GM21390 (cell line): ENCODE results near the gene TMEM214.
"Not testable (repeated sequence)": the region's sequence is repeated elsewhere in the genome, so short reads cannot be mapped to it uniquely, and the experiment has no call there.

Experiments used
- ATAC-seq: cut with Tn5 transposase; IDR thresholded peaks from one replicate; pipeline ENCODE4 v1.9.1; 2021; ENCODE audit not compliant: unreplicated experiment

The TMEM214 gene

DNA sequence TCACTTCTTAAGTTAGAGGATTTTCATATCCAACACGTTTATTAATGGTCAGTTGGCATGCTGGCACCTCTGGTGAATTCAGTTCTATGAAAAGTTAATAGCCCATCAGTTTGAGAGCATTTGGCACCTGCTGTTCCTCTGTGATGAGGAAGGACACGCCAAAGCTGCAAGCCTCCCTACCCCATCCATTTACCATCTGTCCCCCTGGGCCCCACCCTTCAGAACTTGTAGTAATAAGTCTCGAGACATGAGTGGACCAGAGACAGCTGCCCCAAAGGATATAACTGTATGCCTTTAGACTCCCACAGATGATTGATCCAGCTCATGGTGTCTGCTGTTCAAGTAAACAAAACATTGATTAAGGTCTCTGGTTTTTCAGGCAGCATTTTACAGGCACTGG is 32.4 kb downstream of the TMEM214 start:
- ATAC-seq: no peak

DNA sequence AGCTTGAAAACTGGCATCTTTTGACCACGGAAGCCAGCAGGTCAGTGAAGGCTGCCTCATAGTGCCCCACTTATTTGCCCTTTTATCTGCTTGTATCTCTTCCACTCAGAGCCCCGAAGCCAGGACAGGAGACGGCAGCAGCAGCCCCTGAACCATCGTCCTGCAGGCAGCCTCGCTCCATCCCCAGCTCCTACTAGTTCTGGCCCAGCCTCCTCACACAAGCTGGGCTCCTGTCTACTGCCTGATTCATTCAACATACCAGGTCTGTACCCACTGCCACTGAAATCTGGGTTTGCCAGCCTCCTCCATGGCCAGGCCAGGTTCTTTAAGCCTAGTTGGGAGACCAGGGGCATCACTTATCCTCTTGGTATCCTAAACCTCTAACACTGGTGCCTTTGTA is 34.6 kb downstream of the TMEM214 start:
- ATAC-seq: no peak

DNA sequence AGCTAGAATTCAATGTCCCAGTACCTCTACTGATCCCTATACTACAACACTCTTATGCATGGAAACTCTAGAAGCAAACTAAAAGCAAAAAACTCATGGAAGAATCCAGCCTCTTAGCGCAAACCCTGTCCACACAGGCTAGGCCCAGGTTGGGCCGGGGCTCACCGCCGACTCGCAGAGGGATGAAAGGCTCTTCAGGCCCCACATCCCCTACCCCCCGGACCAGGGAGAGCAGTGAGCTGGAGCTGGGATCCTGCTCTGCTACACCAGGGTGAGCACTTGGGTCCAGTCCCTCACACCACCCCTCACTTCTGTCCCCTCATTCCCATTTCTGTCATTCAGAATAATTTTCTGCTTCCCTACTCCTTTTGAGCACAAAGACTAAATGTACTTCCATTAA is 36.7 kb downstream of the TMEM214 start:
- ATAC-seq: no peak

DNA sequence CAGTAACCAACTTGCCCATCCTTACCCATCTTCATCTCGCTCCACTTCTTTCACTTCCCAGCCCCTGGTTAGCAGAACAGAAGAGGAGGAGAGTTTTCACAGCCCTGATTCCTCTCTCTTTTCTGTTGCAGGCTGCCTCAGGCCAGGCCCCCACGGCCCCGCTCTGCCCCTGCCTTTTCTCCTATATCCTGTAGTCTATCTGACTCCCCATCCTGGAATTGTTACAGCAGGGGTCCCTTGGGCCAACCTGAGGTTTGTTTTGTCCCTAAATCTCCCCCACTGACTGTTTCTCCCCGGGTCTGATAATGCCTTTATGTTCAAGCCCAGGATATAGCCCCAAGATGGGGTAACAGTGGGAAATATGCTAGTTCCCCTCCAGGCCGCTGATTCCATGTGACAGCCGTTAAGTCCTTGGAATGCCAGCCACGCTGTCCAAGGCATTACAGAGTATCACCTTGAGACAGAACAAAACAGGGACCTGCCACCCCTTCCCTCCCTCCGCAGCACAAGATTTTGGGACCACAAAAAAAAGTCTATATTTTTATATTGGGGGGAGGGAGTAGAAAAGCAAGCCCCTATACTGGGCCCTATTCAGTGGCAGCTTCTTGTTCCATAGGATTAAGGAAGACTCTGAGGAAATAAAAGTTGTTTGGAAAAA is 37.3 kb downstream of the TMEM214 start:
- ATAC-seq: no peak

DNA sequence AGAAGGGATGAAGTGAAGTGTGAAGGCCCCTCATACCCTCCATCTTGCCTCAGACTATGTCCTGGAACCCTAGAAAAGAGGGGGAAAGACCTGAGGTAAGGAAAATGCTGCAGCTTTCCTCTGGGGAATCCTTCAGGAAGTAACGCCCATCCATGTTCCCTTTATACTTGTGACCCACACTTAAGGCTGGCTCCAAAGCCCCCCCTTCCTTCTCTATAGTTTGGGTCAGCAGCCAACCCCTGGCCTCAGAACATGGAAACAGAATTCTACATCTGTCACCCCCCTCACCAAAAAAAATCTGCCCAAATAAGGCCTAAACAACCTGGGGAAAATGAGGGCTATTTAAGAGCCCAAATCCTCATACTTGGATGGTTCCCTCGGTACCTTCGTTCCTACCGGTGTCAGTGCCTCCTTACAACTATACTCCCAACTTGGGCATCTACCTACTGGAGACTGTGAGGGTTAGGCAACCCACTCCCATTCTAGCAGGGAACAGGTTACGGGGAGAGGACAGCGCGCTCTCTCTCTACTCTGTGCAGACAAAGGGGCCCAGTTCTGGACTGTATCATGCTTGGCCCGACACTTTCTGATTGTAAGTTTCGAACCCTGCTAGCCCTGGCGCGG is 38.0 kb downstream of the TMEM214 start:
- peak; percentile 2 for ATAC-seq

DNA sequence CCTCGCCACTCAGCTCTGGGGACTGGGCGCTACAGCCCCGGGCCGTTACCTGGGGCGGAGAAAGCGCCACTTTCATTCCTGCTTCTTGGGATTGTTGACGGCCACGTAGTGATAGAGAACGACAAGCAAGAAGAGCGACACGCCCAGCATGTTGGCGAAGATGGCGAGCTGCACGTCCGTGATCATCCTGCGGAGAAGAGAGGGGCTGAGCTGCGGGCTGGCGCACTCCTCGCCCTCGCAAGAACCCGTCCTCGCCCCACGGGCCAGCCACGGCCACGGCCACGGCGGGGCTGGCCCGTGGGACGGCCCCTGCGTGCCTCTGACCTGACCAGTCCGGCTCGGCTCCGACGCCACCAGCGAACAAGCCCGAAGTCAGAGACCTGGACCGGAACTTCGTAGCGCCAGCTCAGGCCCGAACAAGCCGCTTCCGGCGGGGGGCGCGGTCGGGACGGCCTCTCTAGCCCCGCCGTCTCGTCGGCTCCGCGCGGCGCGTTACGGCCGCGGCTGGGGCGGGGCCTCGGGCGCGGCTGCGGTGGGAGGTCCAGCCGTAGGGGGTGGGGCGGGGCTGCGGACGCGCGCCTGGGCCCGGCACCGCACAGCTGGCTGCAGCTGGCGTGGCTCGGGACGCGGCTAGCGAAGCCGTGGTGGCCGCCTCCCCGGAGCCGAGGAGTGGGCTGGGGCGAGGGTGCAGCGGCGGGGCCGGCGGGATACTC is 38.7 kb downstream of the TMEM214 start, which contains the start of gene OST4:
OST4 (minus strand) TSS at position 378 of the 713 bp plus-strand sequence.
- ATAC-seq: peak; percentile 87

DNA sequence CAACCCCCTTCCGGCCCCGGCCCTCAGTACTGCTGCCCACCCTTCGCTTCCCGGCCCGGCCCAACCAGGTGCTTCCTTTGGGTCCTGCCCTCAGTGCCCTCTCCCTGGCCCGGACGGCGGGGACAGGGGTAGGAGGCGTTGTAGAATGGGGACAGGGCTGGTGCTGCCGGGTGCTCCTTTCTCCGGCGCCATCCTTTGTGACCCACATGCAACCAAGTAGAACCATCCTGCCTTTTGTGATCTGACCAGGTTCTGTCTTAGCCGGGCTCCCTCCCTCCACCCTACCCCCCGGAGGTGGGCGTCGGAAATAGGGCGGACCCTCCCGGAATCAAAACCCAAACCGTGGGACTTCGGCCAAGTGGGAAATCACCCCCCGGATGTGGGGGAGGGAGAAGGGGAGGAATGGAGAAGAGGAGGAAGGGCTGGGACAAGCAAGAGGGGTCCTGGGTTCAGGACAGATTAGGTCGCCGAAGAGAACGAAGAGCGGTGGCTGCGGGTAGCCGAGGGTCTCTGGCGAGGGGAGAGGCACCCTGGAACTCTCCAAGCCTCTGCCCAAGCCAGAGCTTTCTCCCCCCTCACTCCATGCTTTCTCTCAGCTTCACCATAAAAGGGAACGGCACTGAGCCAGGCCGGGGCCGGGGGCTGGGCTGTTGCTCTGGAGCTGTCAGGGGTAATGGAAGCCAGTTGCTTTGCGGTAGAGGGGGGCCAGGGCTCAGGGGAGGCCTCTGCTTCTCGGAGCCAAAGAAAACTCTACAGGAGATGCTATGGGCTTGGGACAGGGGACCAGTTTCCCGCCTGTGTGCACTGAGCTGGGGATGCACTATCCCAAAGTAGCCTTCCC is 39.4 kb downstream of the TMEM214 start:
- peak; percentile 8 for ATAC-seq

DNA sequence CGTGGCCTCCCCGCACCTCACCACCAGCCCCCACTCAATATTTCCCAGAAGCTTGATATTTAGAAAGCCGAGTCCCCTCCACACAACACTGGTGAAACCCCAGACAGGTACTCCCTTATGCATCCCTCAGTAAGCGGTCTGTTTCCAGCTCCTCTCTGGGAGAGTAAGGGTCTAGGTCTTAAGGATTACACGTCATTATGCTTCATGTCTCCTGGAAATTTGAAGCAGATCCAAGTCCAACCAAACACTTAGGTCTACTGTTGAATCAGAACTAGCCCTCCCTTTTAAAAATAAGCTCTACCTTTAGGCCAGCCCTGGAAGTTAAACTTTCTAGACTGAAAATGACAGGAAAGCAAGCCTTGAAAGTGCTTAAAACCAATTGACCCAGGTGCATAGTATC is 40.2 kb downstream of the TMEM214 start:
- no peak for ATAC-seq

DNA sequence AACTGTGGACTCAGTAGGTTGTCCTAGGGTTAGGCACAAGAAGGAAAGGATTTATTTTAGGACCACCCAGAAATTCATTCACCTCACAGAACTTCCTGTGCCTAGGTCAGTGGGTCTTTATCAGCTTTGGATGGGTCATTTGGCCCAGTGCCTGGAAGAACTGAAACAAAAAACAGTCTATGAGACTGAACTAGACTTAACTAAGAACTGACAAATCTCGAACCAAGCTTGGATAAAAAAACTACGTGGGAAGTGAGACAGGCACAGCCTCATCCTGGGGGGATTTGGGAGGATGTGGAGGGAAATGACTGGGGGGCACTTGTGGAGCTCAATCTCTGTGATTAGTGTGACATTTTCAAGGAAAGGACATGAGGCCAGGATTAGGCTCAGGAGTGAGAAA is 41.0 kb downstream of the TMEM214 start:
- ATAC-seq: no peak

DNA sequence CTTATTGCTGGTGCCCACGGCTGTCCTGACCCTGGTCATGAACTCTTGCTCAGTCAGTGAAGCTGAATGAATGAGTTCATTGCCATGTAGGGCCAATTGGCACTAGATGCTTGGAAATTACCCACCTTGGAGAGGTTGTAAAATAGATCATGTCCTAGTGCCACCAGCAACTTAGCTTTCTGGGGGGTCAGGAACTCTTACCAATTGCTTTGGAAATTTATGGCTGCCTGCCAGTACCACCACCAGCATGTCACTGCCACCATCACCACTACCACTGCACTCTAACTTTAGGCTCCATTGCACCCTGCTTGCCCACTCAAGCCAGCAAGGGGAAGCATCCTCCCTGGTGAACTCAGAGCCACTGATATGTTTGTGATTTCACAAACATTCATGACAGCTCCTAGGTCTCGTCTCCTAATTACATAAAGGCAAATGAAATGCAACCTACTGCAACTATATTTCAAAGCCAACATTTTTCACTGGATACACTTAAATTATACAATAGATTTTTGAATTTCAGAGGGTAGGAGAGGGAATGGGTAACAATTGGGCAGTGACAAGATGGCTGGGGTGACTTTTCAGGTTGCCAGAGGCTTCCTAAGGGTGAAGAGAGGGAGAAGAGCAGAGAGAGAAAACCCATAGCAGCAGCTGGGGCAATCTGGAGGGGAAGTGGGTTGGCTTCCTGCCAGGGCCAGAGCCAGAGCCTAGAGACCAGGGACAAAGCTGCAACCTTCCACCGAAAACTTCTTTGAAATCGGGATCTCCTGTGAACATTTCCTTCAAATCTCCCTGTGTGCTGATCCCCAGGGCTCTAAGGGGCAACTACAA is 42.2 kb downstream of the TMEM214 start:
- ATAC-seq: no peak

DNA sequence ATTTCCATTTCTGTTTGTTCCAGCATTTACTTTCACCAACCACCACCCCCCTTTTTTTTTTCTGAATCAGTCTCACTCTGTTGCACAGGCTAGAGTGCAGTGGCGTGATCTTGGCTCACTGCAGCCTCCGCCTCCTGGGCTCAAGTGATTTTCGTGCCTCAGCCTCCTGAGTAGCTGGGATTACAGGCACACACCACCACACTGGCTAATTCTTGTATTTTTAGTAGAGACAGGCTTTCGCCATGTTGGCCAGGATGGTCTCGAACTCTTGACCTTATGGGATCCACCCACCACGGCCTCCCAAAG is 42.8 kb downstream of the TMEM214 start:
- not testable (repeated sequence) for ATAC-seq

DNA sequence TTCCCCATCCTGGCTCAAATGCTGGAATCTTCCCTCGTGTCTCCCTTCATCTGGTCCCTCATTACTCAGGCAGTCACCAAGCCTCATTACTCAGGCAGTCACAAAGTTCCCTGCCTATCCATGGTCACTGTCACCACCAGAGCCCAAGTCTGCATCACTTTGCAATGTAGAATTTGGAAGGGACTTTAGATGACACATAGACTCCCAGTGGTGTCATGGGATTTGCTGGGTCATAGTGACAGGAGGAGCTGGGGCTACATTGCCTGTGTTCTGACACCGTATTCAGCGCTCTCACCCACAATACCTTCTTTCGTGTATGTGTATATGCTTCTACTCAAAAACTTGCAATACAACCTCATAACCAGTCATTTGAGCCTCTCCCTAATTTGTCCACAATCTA is 43.6 kb downstream of the TMEM214 start:
- ATAC-seq: no peak

DNA sequence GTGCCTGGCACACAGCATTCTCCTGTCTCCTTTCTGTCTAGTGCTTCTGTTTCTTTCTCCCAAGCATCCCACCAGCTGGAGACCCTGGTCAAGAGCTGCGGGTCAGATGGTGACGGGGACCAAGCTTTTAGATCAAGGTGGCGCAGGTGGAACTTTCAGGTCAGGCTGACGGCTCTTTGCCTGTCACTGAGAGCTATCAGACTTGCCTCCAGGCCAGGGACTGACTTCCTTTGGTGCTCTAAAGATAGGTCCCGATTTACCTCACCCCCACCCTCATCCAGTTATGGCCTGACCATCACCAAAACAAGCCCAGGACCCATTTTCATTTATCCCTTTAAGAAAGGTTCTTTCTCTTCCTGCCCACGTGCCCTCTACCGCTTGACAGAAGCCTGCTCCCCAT is 44.5 kb downstream of the TMEM214 start:
- ATAC-seq: no peak

DNA sequence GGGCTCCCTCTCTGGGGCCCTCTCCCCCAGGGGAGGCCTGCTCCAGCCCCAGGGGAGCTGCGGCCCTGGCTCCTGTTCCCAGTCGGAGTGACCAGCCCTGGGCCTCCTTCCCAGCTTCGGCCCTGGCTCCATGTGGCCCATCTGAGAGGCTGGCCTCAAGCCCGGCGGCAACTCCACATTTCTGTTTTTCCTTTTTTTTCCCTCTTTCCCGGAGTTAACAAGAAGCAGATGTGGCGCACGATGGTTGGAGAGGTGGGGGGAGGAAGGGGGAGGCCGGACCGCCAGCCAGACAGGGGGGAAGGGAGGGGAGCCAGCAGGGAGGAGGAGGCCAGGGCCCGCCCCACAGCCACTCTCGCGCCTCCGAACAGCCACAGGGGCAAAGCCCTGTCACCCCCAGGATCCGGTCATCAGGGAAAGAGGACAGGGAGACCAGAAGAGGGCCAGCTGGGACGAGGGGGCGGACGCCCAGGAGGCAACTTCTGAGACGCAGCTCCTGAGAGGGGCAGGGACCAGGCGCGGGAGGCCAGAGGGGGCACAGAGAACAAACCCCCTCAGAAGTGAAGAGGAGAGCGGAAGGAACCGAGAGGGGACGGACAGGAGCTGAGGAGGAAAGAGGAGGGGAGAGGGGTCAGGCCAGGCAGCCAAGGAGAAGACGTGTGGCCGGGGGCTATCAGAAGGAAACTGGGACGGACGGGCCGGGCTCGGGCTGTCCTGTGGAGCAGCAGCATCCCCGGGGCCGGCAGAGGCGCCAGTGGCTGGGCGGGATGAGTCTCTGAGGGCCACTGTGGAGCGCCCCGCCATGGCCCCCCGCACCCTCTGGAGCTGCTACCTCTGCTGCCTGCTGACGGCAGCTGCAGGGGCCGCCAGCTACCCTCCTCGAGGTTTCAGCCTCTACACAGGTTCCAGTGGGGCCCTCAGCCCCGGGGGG is 45.8 kb downstream of the TMEM214 start, which contains the start of gene EMILIN1:
EMILIN1 (plus strand) TSS at position 349 of the 928 bp plus-strand sequence; CDS start at position 800, 451 bp downstream.
- no peak for ATAC-seq

DNA sequence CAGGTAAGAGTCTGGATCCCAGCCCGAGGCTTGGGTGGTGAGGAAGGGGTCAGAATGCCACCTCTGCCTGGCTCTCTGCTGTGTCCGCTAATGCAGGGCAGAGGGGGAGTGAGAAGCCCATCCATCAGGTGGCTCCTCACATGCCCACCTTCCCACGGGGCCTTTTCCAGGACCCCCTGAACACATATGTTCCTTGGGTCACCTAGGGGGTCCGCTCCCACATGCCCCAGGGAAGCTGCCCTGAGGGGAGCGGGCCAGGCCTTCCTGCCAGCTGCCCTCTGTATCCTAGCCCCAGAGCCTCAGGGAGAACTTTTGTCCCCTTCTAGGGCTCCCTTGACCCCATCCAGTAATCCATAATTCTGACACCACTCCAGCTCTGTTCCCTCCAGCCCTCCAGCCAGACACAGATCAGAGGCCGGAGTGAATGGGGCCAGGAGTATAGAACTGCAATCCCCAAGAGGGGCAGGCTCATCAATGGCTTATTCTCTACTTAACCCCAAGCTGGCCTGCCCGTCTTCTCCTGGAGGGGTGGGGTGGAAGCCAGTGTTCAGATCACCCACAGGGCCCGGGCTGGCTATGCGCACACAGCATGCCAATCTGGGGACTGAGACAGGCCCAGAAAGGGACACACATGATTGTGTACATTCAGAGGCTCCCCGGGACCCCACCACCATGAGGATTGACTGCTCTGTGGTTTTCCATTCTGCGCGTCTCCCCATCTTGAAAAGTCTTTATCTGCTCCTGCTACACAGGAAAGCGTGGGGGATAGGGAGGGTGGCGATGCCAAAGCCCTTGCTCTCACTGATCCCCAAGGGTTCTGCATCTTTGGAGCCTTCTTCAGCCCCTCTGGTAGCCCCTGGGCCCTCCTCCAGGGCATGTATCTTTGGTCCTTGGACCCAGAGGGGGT is 46.7 kb downstream of the TMEM214 start:
- ATAC-seq: no peak

DNA sequence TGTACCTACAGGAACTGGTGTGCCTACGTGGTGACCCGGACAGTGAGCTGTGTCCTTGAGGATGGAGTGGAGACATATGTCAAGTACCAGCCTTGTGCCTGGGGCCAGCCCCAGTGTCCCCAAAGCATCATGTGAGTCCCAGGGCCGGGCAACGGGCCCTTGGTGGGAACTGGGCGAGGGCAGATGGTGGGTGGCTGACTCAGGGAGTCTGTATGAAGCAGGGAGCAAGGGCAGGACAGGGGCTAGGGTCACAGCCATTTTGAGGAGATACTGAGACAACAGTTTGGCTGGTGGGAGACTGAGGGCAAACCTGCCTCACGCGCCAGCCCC is 47.3 kb downstream of the TMEM214 start:
- ATAC-seq: no peak

DNA sequence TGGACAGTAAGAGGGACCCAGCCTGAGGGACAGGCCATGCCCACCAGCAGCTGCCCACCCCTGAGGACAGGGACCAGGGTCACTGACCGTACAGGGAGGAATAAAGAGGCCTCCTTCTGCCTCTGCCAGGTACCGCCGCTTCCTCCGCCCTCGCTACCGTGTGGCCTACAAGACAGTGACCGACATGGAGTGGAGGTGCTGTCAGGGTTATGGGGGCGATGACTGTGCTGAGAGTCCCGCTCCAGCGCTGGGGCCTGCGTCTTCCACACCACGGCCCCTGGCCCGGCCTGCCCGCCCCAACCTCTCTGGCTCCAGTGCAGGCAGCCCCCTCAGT is 47.8 kb downstream of the TMEM214 start:
- no peak for ATAC-seq

DNA sequence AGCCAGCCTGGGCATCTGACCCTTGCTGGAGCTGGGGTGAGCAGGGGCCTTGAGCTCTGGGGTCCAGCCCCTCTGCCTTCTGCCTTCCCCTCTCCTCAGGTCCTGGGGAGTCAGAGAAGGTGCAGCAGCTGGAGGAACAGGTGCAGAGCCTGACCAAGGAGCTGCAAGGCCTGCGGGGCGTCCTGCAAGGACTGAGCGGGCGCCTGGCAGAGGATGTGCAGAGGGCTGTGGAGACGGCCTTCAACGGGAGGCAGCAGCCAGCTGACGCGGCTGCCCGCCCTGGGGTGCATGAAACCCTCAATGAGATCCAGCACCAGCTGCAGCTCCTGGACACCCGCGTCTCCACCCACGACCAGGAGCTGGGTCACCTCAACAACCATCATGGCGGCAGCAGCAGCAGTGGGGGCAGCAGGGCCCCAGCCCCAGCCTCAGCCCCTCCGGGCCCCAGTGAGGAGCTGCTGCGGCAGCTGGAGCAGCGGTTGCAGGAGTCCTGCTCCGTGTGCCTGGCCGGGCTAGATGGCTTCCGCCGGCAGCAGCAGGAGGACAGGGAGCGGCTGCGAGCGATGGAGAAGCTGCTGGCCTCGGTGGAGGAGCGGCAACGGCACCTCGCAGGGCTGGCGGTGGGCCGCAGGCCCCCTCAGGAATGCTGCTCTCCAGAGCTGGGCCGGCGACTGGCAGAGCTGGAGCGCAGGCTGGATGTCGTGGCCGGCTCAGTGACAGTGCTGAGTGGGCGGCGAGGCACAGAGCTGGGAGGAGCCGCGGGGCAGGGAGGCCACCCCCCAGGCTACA is 49.4 kb downstream of the TMEM214 start:
- ATAC-seq: no peak
